ENCODE measurements around the gene PLPPR5. TPM values are rescaled to one million over a fixed set of nuclear protein-coding genes. Genes with fewer than 3 reads are reported as not detected.

PLPPR5 gene
- total RNA-seq, 4 donors from 2014 or later = 0.14 to 0.16 TPM; not detected in 2

- Histone ChIP-seq H3K9me3 (no peaks in the 10 kb centered on the region), H3K36me3 (no peaks in the 10 kb centered on the region), H3K27me3 (no peaks in the 10 kb centered on the region), H3K4me1 (no peaks in the 10 kb centered on the region), H3K27ac (no peak overlapping the region), H3K4me3 (no peak overlapping the region)
- no peak for DNase-seq
- WGBS, 2 donors (ENCODE audit: low coverage in 1 of 2) = 90% methylated on average over 1 to 3 of the region's 3 CpGs
- intact Hi-C loops (cut with DNase I; ENCODE audit: low total_unique reads) (no loop called here), in situ Hi-C loops (cut with MboI; ENCODE audit: low pct_ligation_motif_present in 1 of 4, low pct_unique_long_range_greater_than_20kb in 1 of 4, low sequenced_read_pairs in 3 of 4) (no loop called here)
- no peak for TF ChIP-seq CTCF (IDR thresholded peaks at IDR 0.05)
- TF ChIP-seq EP300 (IDR thresholded peaks at IDR 0.05; ENCODE audit: low read depth) = no peak
- TF ChIP-seq POLR2A (IDR thresholded peaks at IDR 0.05) = no peak
- no peak for TF ChIP-seq POLR2AphosphoS5 (IDR thresholded peaks at IDR 0.05)
Measured at GRCh38 chr1:98906361-98906760, 98.3 kb downstream of the PLPPR5 start.

- Histone ChIP-seq H3K36me3 (no peaks in the 10 kb centered on the region), H3K9me3 (no peaks in the 10 kb centered on the region), H3K27ac (no peak overlapping the region), H3K4me3 (no peak overlapping the region), H3K4me1 (no peaks in the 10 kb centered on the region), H3K27me3 (no peaks in the 10 kb centered on the region)
- DNase-seq = no peak
- WGBS, 2 donors (ENCODE audit: low coverage in 1 of 2) = 42 to 88% methylated on average over 2 to 4 of the region's 4 CpGs
- intact Hi-C loops (cut with DNase I; ENCODE audit: low total_unique reads) = no loop called here
- in situ Hi-C loops (cut with MboI; ENCODE audit: low pct_ligation_motif_present in 1 of 4, low pct_unique_long_range_greater_than_20kb in 1 of 4, low sequenced_read_pairs in 3 of 4) = no loop called here
- TF ChIP-seq EP300 (IDR thresholded peaks at IDR 0.05; ENCODE audit: low read depth) (no peak), CTCF (IDR thresholded peaks at IDR 0.05) (no peak), POLR2AphosphoS5 (IDR thresholded peaks at IDR 0.05) (no peak), POLR2A (IDR thresholded peaks at IDR 0.05) (no peak)
Measured at GRCh38 chr1:98904684-98905083, 100.0 kb downstream of the PLPPR5 start.

GRCh38 chr1:98903726-98904125 is 100.9 kb downstream of the PLPPR5 start:
- DNase-seq = no peak
- Histone ChIP-seq H3K27me3 (no peaks in the 10 kb centered on the region), H3K36me3 (no peaks in the 10 kb centered on the region), H3K27ac (no peak overlapping the region), H3K9me3 (no peaks in the 10 kb centered on the region), H3K4me3 (no peak overlapping the region), H3K4me1 (no peaks in the 10 kb centered on the region)
- TF ChIP-seq CTCF (IDR thresholded peaks at IDR 0.05) = no peak
- 96 to 100% methylated on average over 1 of the region's 1 CpG for WGBS, 2 donors (ENCODE audit: low coverage in 1 of 2)
- intact Hi-C loops (cut with DNase I; ENCODE audit: low total_unique reads) = no loop called here
- in situ Hi-C loops (cut with MboI; ENCODE audit: low pct_ligation_motif_present in 1 of 4, low pct_unique_long_range_greater_than_20kb in 1 of 4, low sequenced_read_pairs in 3 of 4) = no loop called here

GRCh38 chr1:98903261-98903660 is 101.4 kb downstream of the PLPPR5 start:
- H3K9me3 ChIP-seq = no peaks in the 10 kb centered on the region
- H3K4me1 ChIP-seq = no peaks in the 10 kb centered on the region
- intact Hi-C loops (cut with DNase I; ENCODE audit: low total_unique reads) (no loop called here), in situ Hi-C loops (cut with MboI; ENCODE audit: low pct_ligation_motif_present in 1 of 4, low pct_unique_long_range_greater_than_20kb in 1 of 4, low sequenced_read_pairs in 3 of 4) (no loop called here)
- no peaks in the 10 kb centered on the region for H3K36me3 ChIP-seq
- 29 to 32% methylated on average over 2 of the region's 2 CpGs for WGBS, 2 donors (ENCODE audit: low coverage in 1 of 2)
- no peak for DNase-seq
- no peak for TF ChIP-seq CTCF (IDR thresholded peaks at IDR 0.05)
- TF ChIP-seq POLR2A (IDR thresholded peaks at IDR 0.05) = no peak
- no peak for TF ChIP-seq POLR2AphosphoS5 (IDR thresholded peaks at IDR 0.05)
- no peak for TF ChIP-seq EP300 (IDR thresholded peaks at IDR 0.05; ENCODE audit: low read depth)
- no peak overlapping the region for H3K4me3 ChIP-seq
- H3K27ac ChIP-seq = no peak overlapping the region
- no peaks in the 10 kb centered on the region for H3K27me3 ChIP-seq

All from transverse colon (tissue), 4 donors.